Middle frontal gyrus (tissue), 1 donor: ENCODE results near the gene RING1.
"Not testable (repeated sequence)": the region's sequence is repeated elsewhere in the genome, so short reads cannot be mapped to it uniquely, and the experiment has no call there.

Source experiments
- DNase-seq: peaks from one replicate; pipeline ENCODE4 v3.0.0-alpha.2; 2015; ENCODE audit warnings: low spot score; ENCODE audit errors: extremely low spot score

RING1 gene

GRCh38 chr6:33205191-33206026 is 2.9 kb upstream of the RING1 start:
- no peak for DNase-seq

GRCh38 chr6:33206027-33206863 is 2.1 kb upstream of the RING1 start:
- no peak for DNase-seq

- DNase-seq, result no peak
Measured at GRCh38 chr6:33206864-33207551, 1.3 kb upstream of the RING1 start.

- no peak for DNase-seq
Measured at GRCh38 chr6:33207552-33208090, 679 bp upstream of the RING1 start.

GRCh38 chr6:33209856-33210255 is 1.6 kb downstream of the RING1 start:
- DNase-seq, result no peak

GRCh38 chr6:33211136-33211535 is 2.8 kb downstream of the RING1 start:
- DNase-seq, result no peak

GRCh38 chr6:33211666-33212422 is 3.5 kb downstream of the RING1 start:
- no peak for DNase-seq

- no peak for DNase-seq
Measured at GRCh38 chr6:33212857-33213165, 4.5 kb downstream of the RING1 start.

- no peak for DNase-seq
Measured at GRCh38 chr6:33213166-33213988, 5.1 kb downstream of the RING1 start.

- no peak for DNase-seq
Measured at GRCh38 chr6:33213989-33214335, 5.7 kb downstream of the RING1 start.

- DNase-seq, result no peak
Measured at GRCh38 chr6:33215271-33216116, 7.2 kb downstream of the RING1 start.

- no peak for DNase-seq
Measured at GRCh38 chr6:33216117-33216649, 7.9 kb downstream of the RING1 start.

GRCh38 chr6:33217246-33217645 is 8.9 kb downstream of the RING1 start:
- no peak for DNase-seq

GRCh38 chr6:33217681-33218080 is 9.4 kb downstream of the RING1 start:
- no peak for DNase-seq

- DNase-seq, result not testable (repeated sequence)
Measured at GRCh38 chr6:33226503-33227120, 18.3 kb downstream of the RING1 start.

- DNase-seq, result no peak
Measured at GRCh38 chr6:33235221-33235634, 26.9 kb downstream of the RING1 start.

GRCh38 chr6:33236328-33236727 is 28.0 kb downstream of the RING1 start:
- no peak for DNase-seq

GRCh38 chr6:33236852-33237251 is 28.6 kb downstream of the RING1 start:
- no peak for DNase-seq

- DNase-seq, result no peak
Measured at GRCh38 chr6:33237741-33238140, 29.4 kb downstream of the RING1 start.
